Measurements from ENCODE around the gene ZBTB47.

ZBTB47 gene

DNA sequence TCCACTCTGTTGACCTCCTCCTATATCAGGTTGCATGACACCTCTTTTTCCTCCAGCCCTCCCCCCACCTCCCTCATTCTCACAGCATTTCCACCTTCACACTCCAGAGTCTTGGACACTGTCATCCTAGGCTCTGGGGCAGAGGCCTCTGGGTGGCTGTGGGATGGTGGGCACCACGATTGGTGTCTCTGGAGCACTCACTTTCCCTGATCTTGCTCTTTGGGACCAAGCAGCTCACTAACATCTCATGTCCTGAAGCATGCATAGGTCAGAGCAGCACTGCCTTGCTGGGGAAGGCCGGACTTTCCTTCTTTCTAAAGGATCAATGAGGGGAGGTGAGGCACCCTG lies 14.9 kb downstream of the ZBTB47 start:
- no peak for DNase-seq
- Histone ChIP-seq H3K36me3 (ENCODE audit: control insufficient read depth in 4 of 4, insufficient read depth in 4 of 4, low read length in 3 of 4) (no peaks in the 10 kb centered on the region), H3K4me1 (ENCODE audit: control extremely low read depth in 1 of 4, control insufficient read depth in 4 of 4, insufficient read depth in 4 of 4, low read length in 3 of 4) (no peaks in the 10 kb centered on the region), H3K27ac (ENCODE audit: insufficient read depth in 1 of 2, low read depth in 1 of 2, low read length in 2 of 2, poor library complexity in 1 of 2, severe bottlenecking in 2 of 2) (no peak overlapping the region), H3K9me3 (ENCODE audit: control extremely low read depth in 1 of 5, control insufficient read depth in 4 of 5, insufficient read depth in 2 of 5, low read depth in 1 of 5, low read length in 4 of 5) (peaks cover 0 to 7% (median 0%) of the 10 kb centered on the region in 5 experiments), H3K4me3 (ENCODE audit: control insufficient read depth in 1 of 7, extremely low read depth in 1 of 7, insufficient read depth in 4 of 7, low read depth in 2 of 7, low read length in 6 of 7) (no peak overlapping the region), H3K27me3 (replicated peaks in 2 of 5; ENCODE audit: control insufficient read depth in 4 of 5, insufficient read depth in 5 of 5, low read length in 4 of 5) (peaks cover 0 to 8% (median 3%) of the 10 kb centered on the region in 5 experiments)
- 100% methylated on average over 1 of the region's 2 CpGs for WGBS (ENCODE audit: insufficient coverage)
- CTCF ChIA-PET = no interaction called here
- POLR2A ChIA-PET = no interaction called here

DNA sequence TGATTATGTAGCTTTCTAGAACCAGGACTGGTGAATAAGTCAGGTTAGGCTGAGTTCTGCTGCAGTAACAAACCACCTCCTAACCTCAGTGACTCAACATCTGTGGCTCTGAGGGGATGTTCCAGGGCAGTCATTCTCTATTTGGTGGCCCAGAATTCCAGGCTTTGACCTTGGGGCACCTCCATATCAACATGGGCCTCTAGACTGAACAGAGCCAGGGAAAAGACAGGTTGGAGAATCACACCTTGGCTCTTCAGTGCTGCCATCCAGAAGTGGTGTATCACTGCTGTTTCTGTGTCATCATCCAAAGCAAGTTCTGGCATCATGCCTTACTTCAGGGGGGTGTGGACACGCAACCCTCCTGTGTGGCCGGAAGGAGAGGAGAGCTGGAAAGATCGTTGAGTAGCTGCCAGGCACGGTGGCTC lies 15.3 kb downstream of the ZBTB47 start:
- no peak overlapping the region for H3K4me3 ChIP-seq (ENCODE audit: control insufficient read depth in 1 of 7, extremely low read depth in 1 of 7, insufficient read depth in 4 of 7, low read depth in 2 of 7, low read length in 6 of 7)
- H3K27me3 ChIP-seq (replicated peaks in 2 of 5; ENCODE audit: control insufficient read depth in 4 of 5, insufficient read depth in 5 of 5, low read length in 4 of 5) = peaks cover 0 to 8% (median 3%) of the 10 kb centered on the region in 5 experiments
- H3K36me3 ChIP-seq (ENCODE audit: control insufficient read depth in 4 of 4, insufficient read depth in 4 of 4, low read length in 3 of 4) = no peaks in the 10 kb centered on the region
- H3K27ac ChIP-seq (ENCODE audit: insufficient read depth in 1 of 2, low read depth in 1 of 2, low read length in 2 of 2, poor library complexity in 1 of 2, severe bottlenecking in 2 of 2) = no peak overlapping the region
- peaks cover 0 to 7% (median 0%) of the 10 kb centered on the region in 5 experiments for H3K9me3 ChIP-seq (ENCODE audit: control extremely low read depth in 1 of 5, control insufficient read depth in 4 of 5, insufficient read depth in 2 of 5, low read depth in 1 of 5, low read length in 4 of 5)
- ChIA-PET POLR2A (no interaction called here), CTCF (no interaction called here)
- 100% methylated on average over 4 of the region's 4 CpGs for WGBS (ENCODE audit: insufficient coverage)
- DNase-seq = no peak
- H3K4me1 ChIP-seq (ENCODE audit: control extremely low read depth in 1 of 4, control insufficient read depth in 4 of 4, insufficient read depth in 4 of 4, low read length in 3 of 4) = no peaks in the 10 kb centered on the region

DNA sequence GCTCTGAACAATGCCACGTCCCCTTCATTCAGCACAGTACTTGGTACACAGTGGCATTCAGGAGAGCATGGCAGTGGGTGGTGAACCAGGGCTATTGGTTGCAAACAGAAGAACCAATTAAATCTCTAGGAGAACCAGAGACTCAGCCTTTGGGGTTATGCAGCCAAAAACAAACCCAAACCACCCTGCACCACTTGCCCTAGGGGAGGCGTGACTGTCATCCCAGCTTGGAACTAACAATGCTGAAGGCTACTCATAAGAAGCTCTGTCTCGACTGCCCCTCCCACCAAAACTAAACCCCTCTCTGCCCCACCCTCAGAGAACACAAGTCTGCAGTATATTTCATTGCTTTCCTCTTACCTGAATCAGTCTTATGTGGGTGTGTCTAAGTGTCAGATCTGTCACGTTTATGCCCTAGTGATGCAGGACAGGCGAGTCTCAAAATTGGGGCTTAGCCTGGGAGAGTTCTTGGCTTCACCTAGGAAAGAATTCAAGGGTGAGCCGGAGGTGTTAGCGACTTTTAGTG lies 16.6 kb downstream of the ZBTB47 start:
- H3K9me3 ChIP-seq (ENCODE audit: control extremely low read depth in 1 of 5, control insufficient read depth in 4 of 5, insufficient read depth in 2 of 5, low read depth in 1 of 5, low read length in 4 of 5) = peaks cover 0 to 7% (median 0%) of the 10 kb centered on the region in 5 experiments
- 93% methylated on average over 3 of the region's 7 CpGs for WGBS (ENCODE audit: insufficient coverage)

DNA sequence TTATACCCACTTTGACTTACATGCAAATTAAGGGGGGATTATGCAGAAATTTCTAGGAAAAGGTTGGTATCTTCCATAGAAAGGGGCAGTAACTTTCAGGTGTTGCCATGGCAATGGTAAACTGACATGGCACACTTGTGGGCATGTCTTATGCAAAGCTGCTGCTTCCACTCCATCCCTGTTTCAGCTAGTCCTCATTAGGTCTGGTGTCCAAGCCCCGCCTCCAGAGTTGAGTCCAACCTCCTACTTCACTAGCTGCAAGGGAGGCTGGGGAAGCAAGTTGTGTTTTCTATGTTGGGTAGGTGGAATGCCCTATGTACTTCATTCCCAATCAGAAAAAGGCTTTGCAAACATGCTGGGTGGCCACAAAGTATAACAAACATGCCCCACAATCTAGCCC lies 17.2 kb downstream of the ZBTB47 start:
- CTCF ChIA-PET = interaction anchor here (1.6 kb wide), 1 partner anchor 71 kb away, joined by 3 read pairs; no protein-coding TSS in a partner anchor
- no CpG with 5 or more reads among the region's 1 CpG for WGBS (ENCODE audit: insufficient coverage)
- H3K27me3 ChIP-seq (replicated peaks in 2 of 5; ENCODE audit: control insufficient read depth in 4 of 5, insufficient read depth in 5 of 5, low read length in 4 of 5) = peaks cover 0 to 8% (median 3%) of the 10 kb centered on the region in 5 experiments
- peaks cover 0 to 7% (median 0%) of the 10 kb centered on the region in 5 experiments for H3K9me3 ChIP-seq (ENCODE audit: control extremely low read depth in 1 of 5, control insufficient read depth in 4 of 5, insufficient read depth in 2 of 5, low read depth in 1 of 5, low read length in 4 of 5)
- no peak for DNase-seq
- no peak overlapping the region for H3K27ac ChIP-seq (ENCODE audit: insufficient read depth in 1 of 2, low read depth in 1 of 2, low read length in 2 of 2, poor library complexity in 1 of 2, severe bottlenecking in 2 of 2)
- no peak overlapping the region for H3K4me3 ChIP-seq (ENCODE audit: control insufficient read depth in 1 of 7, extremely low read depth in 1 of 7, insufficient read depth in 4 of 7, low read depth in 2 of 7, low read length in 6 of 7)
- H3K36me3 ChIP-seq (ENCODE audit: control insufficient read depth in 4 of 4, insufficient read depth in 4 of 4, low read length in 3 of 4) = no peaks in the 10 kb centered on the region
- POLR2A ChIA-PET = no interaction called here
- no peaks in the 10 kb centered on the region for H3K4me1 ChIP-seq (ENCODE audit: control extremely low read depth in 1 of 4, control insufficient read depth in 4 of 4, insufficient read depth in 4 of 4, low read length in 3 of 4)

More for the DNA sequence above, 16.6 kb downstream of the ZBTB47 start:
- DNase-seq = no peak
- no peak overlapping the region for H3K4me3 ChIP-seq (ENCODE audit: control insufficient read depth in 1 of 7, extremely low read depth in 1 of 7, insufficient read depth in 4 of 7, low read depth in 2 of 7, low read length in 6 of 7)
- no peak overlapping the region for H3K27ac ChIP-seq (ENCODE audit: insufficient read depth in 1 of 2, low read depth in 1 of 2, low read length in 2 of 2, poor library complexity in 1 of 2, severe bottlenecking in 2 of 2)
- H3K27me3 ChIP-seq (replicated peaks in 2 of 5; ENCODE audit: control insufficient read depth in 4 of 5, insufficient read depth in 5 of 5, low read length in 4 of 5) = peaks cover 0 to 8% (median 3%) of the 10 kb centered on the region in 5 experiments
- no peaks in the 10 kb centered on the region for H3K36me3 ChIP-seq (ENCODE audit: control insufficient read depth in 4 of 4, insufficient read depth in 4 of 4, low read length in 3 of 4)
- ChIA-PET POLR2A (no interaction called here), CTCF (interaction anchor here (1.6 kb wide), 1 partner anchor 72 kb away, joined by 3 read pairs; no protein-coding TSS in a partner anchor)
- H3K4me1 ChIP-seq (ENCODE audit: control extremely low read depth in 1 of 4, control insufficient read depth in 4 of 4, insufficient read depth in 4 of 4, low read length in 3 of 4) = no peaks in the 10 kb centered on the region

DNA sequence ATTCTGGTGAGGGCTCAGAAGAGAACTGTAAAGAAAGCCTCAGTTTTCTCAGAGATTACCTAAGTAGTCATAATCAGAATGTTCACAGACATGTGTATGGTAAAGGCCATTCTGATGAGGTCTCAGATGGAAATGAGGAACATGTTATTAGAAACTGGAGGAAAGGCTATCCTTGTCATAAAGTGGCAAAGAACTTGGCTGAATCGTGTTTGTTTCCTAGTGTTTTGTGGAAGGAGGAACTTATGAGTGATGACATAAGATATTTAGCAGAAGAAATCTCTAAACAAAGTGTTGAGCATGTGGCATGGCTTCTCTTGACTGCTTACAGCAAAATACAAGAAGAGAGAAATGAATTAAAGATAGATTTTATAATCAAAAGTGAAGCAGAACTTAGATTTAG lies 19.0 kb downstream of the ZBTB47 start:
- 0% methylated on average over 1 of the region's 1 CpG for WGBS (ENCODE audit: insufficient coverage)
- Histone ChIP-seq H3K9me3 (ENCODE audit: control extremely low read depth in 1 of 5, control insufficient read depth in 4 of 5, insufficient read depth in 2 of 5, low read depth in 1 of 5, low read length in 4 of 5) (peaks cover 0 to 9% (median 2%) of the 10 kb centered on the region in 5 experiments), H3K4me1 (ENCODE audit: control extremely low read depth in 1 of 4, control insufficient read depth in 4 of 4, insufficient read depth in 4 of 4, low read length in 3 of 4) (no peaks in the 10 kb centered on the region), H3K36me3 (ENCODE audit: control insufficient read depth in 4 of 4, insufficient read depth in 4 of 4, low read length in 3 of 4) (no peaks in the 10 kb centered on the region), H3K27ac (ENCODE audit: insufficient read depth in 1 of 2, low read depth in 1 of 2, low read length in 2 of 2, poor library complexity in 1 of 2, severe bottlenecking in 2 of 2) (no peak overlapping the region), H3K4me3 (ENCODE audit: control insufficient read depth in 1 of 7, extremely low read depth in 1 of 7, insufficient read depth in 4 of 7, low read depth in 2 of 7, low read length in 6 of 7) (no peak overlapping the region), H3K27me3 (replicated peaks in 2 of 5; ENCODE audit: control insufficient read depth in 4 of 5, insufficient read depth in 5 of 5, low read length in 4 of 5) (peaks cover 0 to 8% (median 3%) of the 10 kb centered on the region in 5 experiments)
- ChIA-PET CTCF (no interaction called here), POLR2A (interaction anchor here (0.7 kb wide), 1 partner anchor 68 kb away, joined by 3 read pairs; no protein-coding TSS in a partner anchor)
- no peak for DNase-seq

DNA sequence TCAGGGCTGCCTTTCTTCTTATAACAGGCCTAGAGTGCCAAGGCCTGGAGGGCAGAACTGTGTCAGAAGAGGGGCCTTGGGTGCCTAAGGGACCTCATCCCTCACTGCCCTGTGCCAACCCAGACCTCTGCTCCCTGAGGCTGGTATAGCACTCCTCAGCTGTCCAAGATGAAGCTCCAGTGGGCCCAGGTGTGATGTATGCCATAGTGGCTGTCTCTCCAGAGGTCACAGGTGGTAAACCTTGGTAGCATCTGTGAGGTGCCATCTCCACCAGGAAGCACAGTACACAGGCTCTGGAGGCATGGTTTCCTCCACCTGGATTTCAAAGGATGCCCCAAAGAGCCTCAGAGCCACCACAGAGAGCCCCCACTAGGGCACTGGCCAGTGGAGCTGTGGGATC lies 19.6 kb downstream of the ZBTB47 start:
- no peak for DNase-seq
- Histone ChIP-seq H3K27me3 (replicated peaks in 2 of 5; ENCODE audit: control insufficient read depth in 4 of 5, insufficient read depth in 5 of 5, low read length in 4 of 5) (peaks cover 0 to 8% (median 3%) of the 10 kb centered on the region in 5 experiments), H3K36me3 (ENCODE audit: control insufficient read depth in 4 of 4, insufficient read depth in 4 of 4, low read length in 3 of 4) (no peaks in the 10 kb centered on the region), H3K9me3 (ENCODE audit: control extremely low read depth in 1 of 5, control insufficient read depth in 4 of 5, insufficient read depth in 2 of 5, low read depth in 1 of 5, low read length in 4 of 5) (peaks cover 0 to 9% (median 2%) of the 10 kb centered on the region in 5 experiments), H3K27ac (ENCODE audit: insufficient read depth in 1 of 2, low read depth in 1 of 2, low read length in 2 of 2, poor library complexity in 1 of 2, severe bottlenecking in 2 of 2) (no peak overlapping the region), H3K4me1 (ENCODE audit: control extremely low read depth in 1 of 4, control insufficient read depth in 4 of 4, insufficient read depth in 4 of 4, low read length in 3 of 4) (no peaks in the 10 kb centered on the region), H3K4me3 (ENCODE audit: control insufficient read depth in 1 of 7, extremely low read depth in 1 of 7, insufficient read depth in 4 of 7, low read depth in 2 of 7, low read length in 6 of 7) (no peak overlapping the region)
- CTCF ChIA-PET = no interaction called here
- POLR2A ChIA-PET = no interaction called here

DNA sequence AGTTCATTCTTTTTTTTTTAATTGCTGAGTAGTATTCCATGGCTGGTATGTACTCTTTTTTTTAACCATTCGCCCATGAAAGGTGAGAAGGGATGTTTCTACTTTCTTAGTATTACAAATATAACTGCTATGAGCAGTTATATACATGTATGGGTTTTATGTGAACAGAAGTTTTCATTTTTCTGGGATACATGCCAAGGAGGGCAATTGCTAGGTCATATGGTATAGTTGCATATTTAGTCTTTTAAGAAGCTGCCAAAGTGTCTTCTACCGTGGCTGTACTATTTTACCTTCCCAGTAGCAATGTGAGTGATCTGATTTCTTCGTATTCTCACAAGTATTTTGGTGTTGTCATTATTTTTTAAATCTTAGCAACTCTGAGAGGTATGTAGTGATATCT lies 20.6 kb downstream of the ZBTB47 start:
- Histone ChIP-seq H3K9me3 (ENCODE audit: control extremely low read depth in 1 of 5, control insufficient read depth in 4 of 5, insufficient read depth in 2 of 5, low read depth in 1 of 5, low read length in 4 of 5) (peaks cover 1 to 9% (median 2%) of the 10 kb centered on the region in 5 experiments), H3K4me1 (ENCODE audit: control extremely low read depth in 1 of 4, control insufficient read depth in 4 of 4, insufficient read depth in 4 of 4, low read length in 3 of 4) (no peaks in the 10 kb centered on the region), H3K27ac (ENCODE audit: insufficient read depth in 1 of 2, low read depth in 1 of 2, low read length in 2 of 2, poor library complexity in 1 of 2, severe bottlenecking in 2 of 2) (no peak overlapping the region), H3K36me3 (ENCODE audit: control insufficient read depth in 4 of 4, insufficient read depth in 4 of 4, low read length in 3 of 4) (no peaks in the 10 kb centered on the region), H3K4me3 (ENCODE audit: control insufficient read depth in 1 of 7, extremely low read depth in 1 of 7, insufficient read depth in 4 of 7, low read depth in 2 of 7, low read length in 6 of 7) (no peak overlapping the region), H3K27me3 (replicated peaks in 2 of 5; ENCODE audit: control insufficient read depth in 4 of 5, insufficient read depth in 5 of 5, low read length in 4 of 5) (peaks cover 0 to 4% (median 3%) of the 10 kb centered on the region in 5 experiments)
- no CpG with 5 or more reads among the region's 3 CpGs for WGBS (ENCODE audit: insufficient coverage)
- no peak for DNase-seq
- ChIA-PET POLR2A (no interaction called here), CTCF (no interaction called here)

Data from common myeloid progenitor, CD34-positive (primary cell).